CD4-positive, alpha-beta T cell treated with Interferon gamma for 1 hour (primary cell): Measurements from ENCODE around the gene RAB34.
A peak's percentile ranks its signal among the peaks of the same experiment; 100 is the strongest.

Experiments
- DNase-seq: peaks from one replicate; pipeline ENCODE4 v3.0.0-alpha.2; 2020

The RAB34 gene

GRCh38 chr17:28710861-28711722 is 6.6 kb downstream of the RAB34 start:
- DNase-seq = peak; percentile 88

GRCh38 chr17:28707339-28707720 is 10.3 kb downstream of the RAB34 start:
- DNase-seq = no peak

- no peak for DNase-seq
Observed at GRCh38 chr17:28706471-28707338, 11.0 kb downstream of the RAB34 start.

GRCh38 chr17:28705728-28706334 is 11.8 kb downstream of the RAB34 start:
- DNase-seq = no peak

GRCh38 chr17:28705074-28705659 is 12.5 kb downstream of the RAB34 start:
- DNase-seq = no peak

GRCh38 chr17:28704219-28704858 is 13.3 kb downstream of the RAB34 start:
- DNase-seq = no peak

GRCh38 chr17:28703552-28704218 is 14.0 kb downstream of the RAB34 start:
- DNase-seq = no peak

- no peak for DNase-seq
Observed at GRCh38 chr17:28702752-28703150, 14.9 kb downstream of the RAB34 start.

GRCh38 chr17:28702026-28702751 is 15.5 kb downstream of the RAB34 start:
- DNase-seq = no peak

- no peak for DNase-seq
Observed at GRCh38 chr17:28700830-28701492, 16.7 kb downstream of the RAB34 start.

GRCh38 chr17:28700278-28700677 is 17.4 kb downstream of the RAB34 start:
- no peak for DNase-seq

GRCh38 chr17:28698253-28698941 is 19.3 kb downstream of the RAB34 start:
- DNase-seq = no peak

GRCh38 chr17:28693869-28694268 is 23.8 kb downstream of the RAB34 start:
- no peak for DNase-seq

- DNase-seq = no peak
Observed at GRCh38 chr17:28689011-28689410, 28.7 kb downstream of the RAB34 start.

GRCh38 chr17:28688481-28688880 is 29.2 kb downstream of the RAB34 start:
- no peak for DNase-seq

GRCh38 chr17:28686296-28686695 is 31.4 kb downstream of the RAB34 start:
- no peak for DNase-seq

- DNase-seq = no peak
Observed at GRCh38 chr17:28685366-28685765, 32.3 kb downstream of the RAB34 start.

- DNase-seq = no peak
Observed at GRCh38 chr17:28684963-28685362, 32.7 kb downstream of the RAB34 start.

GRCh38 chr17:28682655-28683054 is 35.0 kb downstream of the RAB34 start:
- no peak for DNase-seq

- DNase-seq = no peak
Observed at GRCh38 chr17:28675980-28676379, 41.7 kb downstream of the RAB34 start.
